Chondrocyte (in vitro differentiated cells): ENCODE results near the gene TOX4. TPM values are rescaled to one million over a fixed set of nuclear protein-coding genes. Genes with fewer than 3 reads are reported as not detected.

Experiments
- DNase-seq: peaks from one replicate; pipeline ENCODE4 v3.0.0; 2021; ENCODE audit warnings: mixed read lengths, low spot score
- H3K27ac Mint-ChIP-seq: one replicate; pipeline ENCODE4 v1.8.0; 2021; ENCODE audit warnings: mild to moderate bottlenecking, moderate library complexity, mixed read lengths; ENCODE audit not compliant: unreplicated experiment
- H3K27me3 Mint-ChIP-seq: 2 replicates; pipeline ENCODE4 v1.8.0; 2021; ENCODE audit warnings: low read depth, mixed read lengths
- H3K36me3 Mint-ChIP-seq: 2 replicates; pipeline ENCODE4 v1.8.0; 2021; ENCODE audit warnings: low read depth, mixed read lengths
- H3K4me1 Mint-ChIP-seq: 2 replicates; pipeline ENCODE4 v1.8.0; 2021; ENCODE audit warnings: low read depth, mild to moderate bottlenecking, mixed read lengths
- H3K4me3 Mint-ChIP-seq: one replicate; pipeline ENCODE4 v1.8.0; 2021; ENCODE audit warnings: mild to moderate bottlenecking, moderate library complexity, mixed read lengths; ENCODE audit not compliant: unreplicated experiment
- H3K9me3 Mint-ChIP-seq: 2 replicates; pipeline ENCODE4 v1.8.0; 2021; ENCODE audit warnings: low read depth, mixed read lengths
- total RNA-seq: library from RNA; stranded (reverse); gene quantifications from 3 replicates; pipeline ENCODE4 v1.2.1, GENCODE V29; 2021
- TF ChIP-seq, protein P1 (sequence below): fragments of 200-600 bp; sonication (generic); IDR thresholded peaks from 2 replicates; pipeline ENCODE4 v1.5.0; 2021; ENCODE audit warnings: antibody characterized with exemption, mild to moderate bottlenecking, moderate library complexity

The TOX4 gene
- total RNA-seq, 1 donor from 2014 or later, result 71.8 TPM

DNA sequence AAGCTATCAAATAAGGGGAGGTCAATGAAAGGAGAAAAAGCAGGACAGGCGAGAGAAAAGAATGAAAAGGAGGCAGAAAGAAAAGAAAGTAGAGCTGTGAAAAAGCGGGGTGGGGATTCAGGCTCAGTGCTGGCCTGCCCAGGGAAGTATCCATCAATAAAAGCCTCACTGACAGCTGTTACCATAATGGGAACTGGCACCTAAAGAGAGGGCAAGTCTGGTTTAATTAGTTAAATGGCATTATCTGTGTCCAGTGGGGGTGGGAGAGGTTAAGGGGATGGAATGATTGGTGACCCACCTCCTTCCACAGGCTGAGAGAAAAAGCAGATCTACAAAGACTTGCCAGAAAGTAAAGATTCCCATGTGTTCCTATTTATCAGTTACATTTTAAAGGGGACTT, 41.7 kb downstream of the TOX4 start:
- H3K27ac Mint-ChIP-seq, result no peak overlapping the region
- H3K4me1 Mint-ChIP-seq, result no peaks in the 10 kb centered on the region
- TF ChIP-seq, protein P1, sequence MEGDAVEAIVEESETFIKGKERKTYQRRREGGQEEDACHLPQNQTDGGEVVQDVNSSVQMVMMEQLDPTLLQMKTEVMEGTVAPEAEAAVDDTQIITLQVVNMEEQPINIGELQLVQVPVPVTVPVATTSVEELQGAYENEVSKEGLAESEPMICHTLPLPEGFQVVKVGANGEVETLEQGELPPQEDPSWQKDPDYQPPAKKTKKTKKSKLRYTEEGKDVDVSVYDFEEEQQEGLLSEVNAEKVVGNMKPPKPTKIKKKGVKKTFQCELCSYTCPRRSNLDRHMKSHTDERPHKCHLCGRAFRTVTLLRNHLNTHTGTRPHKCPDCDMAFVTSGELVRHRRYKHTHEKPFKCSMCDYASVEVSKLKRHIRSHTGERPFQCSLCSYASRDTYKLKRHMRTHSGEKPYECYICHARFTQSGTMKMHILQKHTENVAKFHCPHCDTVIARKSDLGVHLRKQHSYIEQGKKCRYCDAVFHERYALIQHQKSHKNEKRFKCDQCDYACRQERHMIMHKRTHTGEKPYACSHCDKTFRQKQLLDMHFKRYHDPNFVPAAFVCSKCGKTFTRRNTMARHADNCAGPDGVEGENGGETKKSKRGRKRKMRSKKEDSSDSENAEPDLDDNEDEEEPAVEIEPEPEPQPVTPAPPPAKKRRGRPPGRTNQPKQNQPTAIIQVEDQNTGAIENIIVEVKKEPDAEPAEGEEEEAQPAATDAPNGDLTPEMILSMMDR, result no peak
- no peak overlapping the region for H3K4me3 Mint-ChIP-seq
- peaks cover 3% of the 10 kb centered on the region for H3K36me3 Mint-ChIP-seq
- no peaks in the 10 kb centered on the region for H3K9me3 Mint-ChIP-seq
- H3K27me3 Mint-ChIP-seq, result no peaks in the 10 kb centered on the region
- no peak for DNase-seq

DNA sequence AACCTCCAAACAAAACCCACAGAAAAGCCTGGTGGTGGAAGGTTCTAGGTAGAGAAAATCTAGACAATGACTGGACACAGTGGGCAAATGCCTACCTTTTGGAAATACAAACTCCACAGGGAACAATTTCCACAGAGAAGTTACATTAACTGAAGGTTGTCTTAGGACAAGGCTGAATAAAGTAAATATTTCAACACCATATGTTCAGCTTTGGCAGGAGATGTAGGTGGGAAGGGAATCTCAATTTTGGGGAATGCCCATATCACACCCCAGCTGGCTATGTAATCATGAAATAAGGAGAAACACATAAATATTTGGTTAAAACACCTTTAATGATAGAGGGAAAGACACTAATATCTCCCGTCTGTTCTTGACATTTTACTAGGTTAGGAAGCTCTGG, 43.8 kb downstream of the TOX4 start:
- TF ChIP-seq, protein P1, result no peak
- no peak overlapping the region for H3K4me3 Mint-ChIP-seq
- no peaks in the 10 kb centered on the region for H3K9me3 Mint-ChIP-seq
- peaks cover 6% of the 10 kb centered on the region for H3K36me3 Mint-ChIP-seq
- DNase-seq, result no peak
- H3K27me3 Mint-ChIP-seq, result no peaks in the 10 kb centered on the region
- peaks cover 4% of the 10 kb centered on the region for H3K4me1 Mint-ChIP-seq
- no peak overlapping the region for H3K27ac Mint-ChIP-seq

DNA sequence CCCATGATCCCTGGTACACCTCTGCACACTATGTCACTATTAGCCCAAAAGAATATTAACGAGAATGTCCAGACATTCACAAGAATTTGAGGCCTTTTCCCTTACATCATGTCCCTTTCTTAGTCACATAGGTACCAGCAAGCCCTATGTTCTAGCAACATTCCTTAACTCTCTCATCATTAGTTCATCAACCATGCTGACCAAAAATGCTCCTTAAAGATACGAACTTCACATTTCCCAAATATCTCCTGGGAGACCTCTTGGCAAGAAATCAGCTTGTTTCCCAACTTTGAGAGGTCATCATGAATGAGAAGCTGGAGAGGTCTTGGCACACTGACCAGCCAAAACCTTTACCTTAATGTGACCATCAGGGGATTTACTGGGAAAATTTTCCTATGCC, 44.5 kb downstream of the TOX4 start:
- H3K27ac Mint-ChIP-seq, result no peak overlapping the region
- H3K27me3 Mint-ChIP-seq, result no peaks in the 10 kb centered on the region
- H3K4me1 Mint-ChIP-seq, result peaks cover 4% of the 10 kb centered on the region
- H3K36me3 Mint-ChIP-seq, result peaks cover 6% of the 10 kb centered on the region
- TF ChIP-seq, protein P1, result no peak
- H3K4me3 Mint-ChIP-seq, result no peak overlapping the region
- no peaks in the 10 kb centered on the region for H3K9me3 Mint-ChIP-seq
- no peak for DNase-seq

DNA sequence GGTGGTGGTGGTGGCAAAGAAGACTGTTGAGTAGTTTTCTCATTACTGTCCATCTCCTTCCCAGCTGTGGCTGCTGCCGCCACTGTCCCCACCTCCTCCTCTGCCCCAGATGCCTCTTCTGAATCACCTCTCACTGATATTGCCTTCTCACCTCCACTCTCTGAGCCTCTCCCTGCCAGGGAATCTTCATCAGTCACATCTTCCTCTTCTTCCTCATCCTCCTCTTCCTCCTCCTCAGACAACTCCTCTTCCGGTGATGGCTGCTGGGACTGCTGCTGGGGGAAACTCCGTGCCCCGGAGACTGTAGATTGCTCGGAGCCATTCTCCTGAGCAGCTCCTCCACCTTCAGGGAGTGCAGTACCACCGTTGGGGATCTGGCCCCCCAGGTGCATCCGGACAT, 46.2 kb downstream of the TOX4 start:
- no peaks in the 10 kb centered on the region for H3K27me3 Mint-ChIP-seq
- TF ChIP-seq, protein P1, result no peak
- peaks cover 6% of the 10 kb centered on the region for H3K36me3 Mint-ChIP-seq
- H3K9me3 Mint-ChIP-seq, result no peaks in the 10 kb centered on the region
- peaks cover 10% of the 10 kb centered on the region for H3K4me1 Mint-ChIP-seq
- H3K4me3 Mint-ChIP-seq, result no peak overlapping the region
- no peak for DNase-seq
- no peak overlapping the region for H3K27ac Mint-ChIP-seq

DNA sequence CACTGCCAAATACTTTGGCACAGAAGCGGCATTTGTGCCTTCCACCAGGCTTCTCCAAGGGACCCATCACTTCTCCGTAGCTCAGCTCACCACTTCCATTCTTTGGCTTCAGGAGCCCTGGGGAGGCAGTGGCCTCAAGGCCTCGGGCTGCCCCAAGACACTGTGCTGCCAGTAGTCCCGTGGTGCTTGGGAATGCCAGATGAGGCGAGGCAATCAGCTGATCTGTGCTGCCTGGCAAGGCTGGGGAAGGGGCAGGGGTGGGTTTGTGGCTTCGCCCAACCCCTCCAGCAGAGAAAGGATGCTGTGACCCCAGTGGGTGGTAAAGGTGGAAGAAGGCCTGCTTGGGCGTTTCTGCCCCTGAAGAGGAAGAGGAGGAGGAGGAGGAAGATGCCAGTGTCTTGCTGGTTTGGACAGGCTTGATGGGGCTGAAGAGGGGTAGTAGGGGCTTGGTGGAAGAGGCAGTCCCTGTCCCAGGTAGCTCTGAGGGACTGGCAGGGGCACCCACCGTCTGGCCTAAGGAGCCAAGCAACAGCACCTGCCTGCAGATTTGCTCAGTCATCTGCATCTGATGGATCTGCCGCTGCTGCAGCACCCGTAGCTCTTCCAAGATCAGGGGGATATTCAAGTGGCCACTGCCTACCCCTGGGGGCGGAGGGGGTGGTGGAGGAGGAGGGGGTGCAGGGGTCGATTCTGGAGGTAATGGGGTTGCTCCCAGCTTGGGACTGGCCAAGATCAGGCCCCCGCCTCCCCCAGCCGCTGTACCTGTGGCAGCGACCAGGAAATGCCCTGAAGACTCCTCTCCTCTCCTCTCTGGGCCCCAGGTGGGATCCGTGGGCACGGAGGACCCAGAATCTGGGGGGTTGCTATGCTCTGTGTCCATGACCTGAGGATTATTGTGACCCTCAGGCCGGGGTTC, 47.8 kb downstream of the TOX4 start:
- Mint-ChIP-seq H3K4me1 (peaks cover 10% of the 10 kb centered on the region), H3K36me3 (peaks cover 6% of the 10 kb centered on the region)
- TF ChIP-seq, protein P1, result no peak

More for the DNA sequence above, 47.8 kb downstream of the TOX4 start:
- Mint-ChIP-seq H3K4me3 (peak overlapping the region; percentile 82), H3K27ac (no peak overlapping the region), H3K9me3 (no peaks in the 10 kb centered on the region), H3K27me3 (peaks cover under 1% of the 10 kb centered on the region)
- no peak for DNase-seq
